ENCODE results near the gene TTYH2. TPM values are rescaled to one million over a fixed set of nuclear protein-coding genes. Genes with fewer than 3 reads are reported as not detected.
A peak's percentile ranks its signal among the peaks of the same experiment; 100 is the strongest.

TTYH2 gene
- total RNA-seq, 4 donors from 2014 or later, result 0.51 to 34.8 (median 10.3) TPM

- no peaks in the 10 kb centered on the region for H3K27me3 ChIP-seq
- intact Hi-C loops (cut with DNase I; ENCODE audit: low total_unique reads), result no loop called here
- no peaks in the 10 kb centered on the region for H3K4me1 ChIP-seq
- TF ChIP-seq POLR2A (IDR thresholded peaks at IDR 0.05) (no peak), CTCF (IDR thresholded peaks at IDR 0.05) (no peak)
- H3K4me3 ChIP-seq, result no peak overlapping the region
- no peak for DNase-seq
- H3K27ac ChIP-seq, result no peak overlapping the region
- H3K9me3 ChIP-seq, result no peaks in the 10 kb centered on the region
- H3K36me3 ChIP-seq, result no peaks in the 10 kb centered on the region
Observed at GRCh38 chr17:74305865-74306654, 92.7 kb downstream of the TTYH2 start.

GRCh38 chr17:74307984-74308773 is 94.8 kb downstream of the TTYH2 start:
- Histone ChIP-seq H3K27ac (no peak overlapping the region), H3K4me3 (no peak overlapping the region), H3K36me3 (no peaks in the 10 kb centered on the region), H3K4me1 (no peaks in the 10 kb centered on the region), H3K27me3 (no peaks in the 10 kb centered on the region), H3K9me3 (no peaks in the 10 kb centered on the region)
- intact Hi-C loops (cut with DNase I; ENCODE audit: low total_unique reads), result no loop called here
- DNase-seq, result peak in 1 of 2 donors; percentile 29
- no peak for TF ChIP-seq CTCF (IDR thresholded peaks at IDR 0.05)
- no peak for TF ChIP-seq POLR2A (IDR thresholded peaks at IDR 0.05)

GRCh38 chr17:74309902-74310301 is 96.5 kb downstream of the TTYH2 start:
- TF ChIP-seq CTCF (IDR thresholded peaks at IDR 0.05), result no peak
- TF ChIP-seq POLR2A (IDR thresholded peaks at IDR 0.05), result no peak
- Histone ChIP-seq H3K4me1 (no peaks in the 10 kb centered on the region), H3K27me3 (no peaks in the 10 kb centered on the region), H3K36me3 (no peaks in the 10 kb centered on the region), H3K4me3 (no peak overlapping the region), H3K9me3 (no peaks in the 10 kb centered on the region), H3K27ac (no peak overlapping the region)
- no peak for DNase-seq
- intact Hi-C loops (cut with DNase I; ENCODE audit: low total_unique reads), result no loop called here

Other genes with a start within 250 kb of the TTYH2 start
- 1,000 to 10,000 TPM in 2 of 4 donors, 100 to 1,000 TPM in 1, 10 to 100 TPM in 1; 87.9 to 1,969 (median 610) TPM for gene RPL38, start 9.9 kb upstream of the TTYH2 start, total RNA-seq
- gene DNAI2, start 60.7 kb downstream of the TTYH2 start, total RNA-seq, result 1 to 10 TPM in 1 of 4 donors, not detected in 3; 2.1 TPM
- gene KIF19, start 112.7 kb downstream of the TTYH2 start, total RNA-seq, result 10 to 100 TPM in 1 of 4 donors, 1 to 10 TPM in 2, not detected in 1; 1.7 to 20.7 (median 4.8) TPM
- gene BTBD17, start 148.3 kb downstream of the TTYH2 start, total RNA-seq, result under 1 TPM in 1 of 4 donors, not detected in 3; 0.14 TPM
- under 1 TPM in 1 of 4 donors, not detected in 3; 0.73 TPM for gene GPR142, start 153.9 kb downstream of the TTYH2 start, total RNA-seq
- gene GPRC5C, start 218.5 kb downstream of the TTYH2 start, total RNA-seq, result 10 to 100 TPM in 3 of 4 donors, 1 to 10 TPM in 1; 2.8 to 56.8 (median 27.6) TPM

Data from uterus (tissue), 4 donors.